Mucosa of rectum (tissue), 2 donors: Measurements from ENCODE around the gene TMC5.
A peak's percentile ranks its signal among the peaks of the same experiment; 100 is the strongest.

Experiments used
- H3K27ac ChIP-seq, 2 donors: one replicate each; pipeline ENCODE4 v1.7.0; 2013; ENCODE audit warnings: inconsistent platforms in 2 of 2, low read depth in 2 of 2, low read length in 2 of 2
- H3K27me3 ChIP-seq, 2 donors: one replicate each; pipeline ENCODE4 v1.7.0; 2013; ENCODE audit warnings: low read length in 2 of 2; ENCODE audit not compliant: control insufficient read depth in 2 of 2, insufficient read depth in 2 of 2
- H3K36me3 ChIP-seq, 2 donors: one replicate each; pipeline ENCODE4 v1.7.0; 2013; ENCODE audit warnings: low read length in 2 of 2; ENCODE audit not compliant: control insufficient read depth in 2 of 2, insufficient read depth in 2 of 2
- H3K4me1 ChIP-seq, 2 donors: one replicate each; pipeline ENCODE4 v1.7.0; 2013; ENCODE audit warnings: low read length in 2 of 2, mild to moderate bottlenecking in 1 of 2; ENCODE audit not compliant: control insufficient read depth in 2 of 2, insufficient read depth in 2 of 2
- H3K4me3 ChIP-seq, 2 donors: one replicate each; pipeline ENCODE4 v1.7.0; 2013; ENCODE audit warnings: low read length in 2 of 2
- H3K9ac ChIP-seq, 2 donors: one replicate each; pipeline ENCODE4 v1.7.0; 2013; ENCODE audit warnings: low read length in 2 of 2, low read depth in 1 of 2, mild to moderate bottlenecking in 1 of 2
- H3K9me3 ChIP-seq, 2 donors: one replicate each; pipeline ENCODE4 v1.7.0; 2013; ENCODE audit warnings: low read length in 2 of 2; ENCODE audit not compliant: control insufficient read depth in 2 of 2
- donor health status: healthy.
- donor health status: Normal muscosa, but diverticular disease.

The TMC5 gene

DNA sequence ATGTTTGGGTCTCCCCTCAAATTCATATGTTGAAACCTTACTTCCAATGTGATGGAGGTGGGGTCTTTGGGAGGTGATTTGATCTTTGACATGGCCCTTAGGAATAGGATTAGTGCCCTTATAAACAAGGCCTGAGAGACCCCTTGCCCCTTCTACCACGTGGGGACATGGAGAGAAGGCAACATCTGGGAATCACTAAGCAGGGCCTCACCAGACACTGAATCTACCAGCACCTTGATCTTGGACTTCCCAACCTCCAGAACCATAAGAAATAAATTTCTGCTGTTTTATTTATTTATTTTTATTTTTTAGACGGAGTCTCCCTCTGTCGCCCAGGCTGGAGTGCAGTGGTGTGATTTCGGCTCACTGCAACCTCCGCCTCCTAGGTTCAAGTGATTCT is 64.1 kb downstream of the TMC5 start:
- no peaks in the 10 kb centered on the region for H3K27me3 ChIP-seq
- H3K27ac ChIP-seq, result no peak overlapping the region
- H3K9me3 ChIP-seq, result no peaks in the 10 kb centered on the region
- H3K36me3 ChIP-seq, result peaks cover 21 to 42% of the 10 kb centered on the region in 2 donors
- H3K9ac ChIP-seq, result no peak overlapping the region
- H3K4me3 ChIP-seq, result no peak overlapping the region
- H3K4me1 ChIP-seq, result no peaks in the 10 kb centered on the region

DNA sequence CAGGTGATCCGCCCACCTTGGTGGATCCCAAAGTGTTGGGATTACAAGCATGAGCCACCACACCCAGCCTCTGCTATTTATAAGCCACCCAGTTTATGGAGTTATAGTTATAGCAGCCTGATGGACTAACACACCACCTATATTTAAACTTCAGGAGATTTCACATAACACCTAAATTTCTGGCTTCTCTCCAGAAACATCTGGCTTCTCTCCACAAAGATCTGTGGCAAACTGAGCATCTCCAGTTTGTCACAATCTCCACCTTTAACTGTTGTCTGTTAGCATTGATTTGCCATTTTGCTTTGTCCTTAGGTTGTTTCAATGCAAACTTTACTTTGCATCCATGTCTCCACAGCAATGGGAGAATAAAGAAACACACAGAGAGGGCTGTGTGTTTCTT is 64.6 kb downstream of the TMC5 start:
- Histone ChIP-seq H3K4me3 (no peak overlapping the region), H3K27me3 (no peaks in the 10 kb centered on the region), H3K36me3 (peaks cover 21 to 46% of the 10 kb centered on the region in 2 donors), H3K27ac (no peak overlapping the region), H3K9ac (no peak overlapping the region), H3K4me1 (peaks cover 2 to 4% of the 10 kb centered on the region in 2 donors), H3K9me3 (no peaks in the 10 kb centered on the region)

DNA sequence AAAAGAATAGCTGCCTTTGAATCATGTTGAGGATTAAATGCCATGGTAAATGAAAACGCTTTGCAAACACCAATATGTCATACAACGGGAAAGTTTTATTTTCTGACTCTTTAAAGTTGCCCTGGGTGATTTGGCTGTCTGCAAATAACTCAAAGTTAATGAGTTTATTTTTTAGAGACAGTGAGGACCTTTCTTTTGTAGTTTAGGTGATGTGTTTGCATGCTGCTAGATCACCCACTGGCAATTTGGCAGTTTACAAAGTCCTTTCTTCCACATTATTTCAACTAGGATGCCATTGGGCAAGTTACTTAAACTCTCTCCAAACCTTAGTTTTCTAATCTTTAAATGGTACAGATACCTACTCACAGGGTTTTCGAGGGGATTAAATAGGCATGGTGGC is 66.4 kb downstream of the TMC5 start:
- H3K9ac ChIP-seq, result no peak overlapping the region
- H3K4me1 ChIP-seq, result peaks cover 11 to 16% of the 10 kb centered on the region in 2 donors
- no peaks in the 10 kb centered on the region for H3K27me3 ChIP-seq
- no peak overlapping the region for H3K4me3 ChIP-seq
- H3K36me3 ChIP-seq, result peaks cover 14 to 31% of the 10 kb centered on the region in 2 donors
- no peaks in the 10 kb centered on the region for H3K9me3 ChIP-seq
- no peak overlapping the region for H3K27ac ChIP-seq

DNA sequence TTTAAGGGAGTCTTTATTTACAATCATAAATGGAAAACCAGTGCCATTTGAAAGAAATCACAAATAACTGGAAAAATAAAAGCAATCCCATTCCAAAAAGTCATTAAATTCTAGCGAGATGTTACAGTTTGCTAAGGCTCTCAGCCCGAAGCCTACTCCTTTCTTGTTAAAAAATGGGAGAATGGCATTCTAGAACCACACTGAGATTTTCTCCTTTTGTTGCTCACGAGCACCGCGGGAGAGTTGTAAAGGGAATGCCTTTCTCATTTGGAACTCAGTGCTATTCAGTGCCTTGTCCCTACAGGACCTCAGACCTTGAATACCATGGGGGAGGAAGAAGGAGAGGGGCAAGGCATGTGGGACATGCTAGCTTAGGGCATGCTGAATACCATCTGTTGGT is 67.9 kb downstream of the TMC5 start:
- no peaks in the 10 kb centered on the region for H3K9me3 ChIP-seq
- peaks cover 22 to 34% of the 10 kb centered on the region in 2 donors for H3K36me3 ChIP-seq
- no peaks in the 10 kb centered on the region for H3K27me3 ChIP-seq
- H3K27ac ChIP-seq, result no peak overlapping the region
- H3K9ac ChIP-seq, result no peak overlapping the region
- peaks cover 11 to 16% of the 10 kb centered on the region in 2 donors for H3K4me1 ChIP-seq
- H3K4me3 ChIP-seq, result no peak overlapping the region

DNA sequence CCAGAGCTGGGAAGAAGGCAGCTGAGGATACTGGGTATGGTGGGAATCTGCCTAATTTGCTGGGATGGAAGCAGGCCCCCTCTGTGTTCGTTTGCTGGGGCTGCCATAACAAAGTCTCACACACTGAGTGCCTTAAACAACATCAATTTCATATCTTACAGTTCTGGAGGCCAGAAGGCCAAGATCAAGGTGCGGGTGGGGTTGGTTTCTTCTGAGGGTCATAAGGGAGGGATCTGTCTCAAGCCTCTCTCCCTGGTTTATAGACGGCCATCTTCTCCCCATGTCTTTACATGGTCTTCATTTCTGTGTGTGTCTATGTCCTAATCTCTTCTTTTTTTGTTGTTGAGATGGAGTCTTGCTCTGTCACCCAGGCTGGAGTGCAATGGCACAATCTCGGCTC is 68.4 kb downstream of the TMC5 start:
- H3K9me3 ChIP-seq, result no peaks in the 10 kb centered on the region
- no peak overlapping the region for H3K9ac ChIP-seq
- H3K27ac ChIP-seq, result no peak overlapping the region
- no peak overlapping the region for H3K4me3 ChIP-seq
- peaks cover 11 to 16% of the 10 kb centered on the region in 2 donors for H3K4me1 ChIP-seq
- no peaks in the 10 kb centered on the region for H3K27me3 ChIP-seq
- H3K36me3 ChIP-seq, result peaks cover 23 to 36% of the 10 kb centered on the region in 2 donors

DNA sequence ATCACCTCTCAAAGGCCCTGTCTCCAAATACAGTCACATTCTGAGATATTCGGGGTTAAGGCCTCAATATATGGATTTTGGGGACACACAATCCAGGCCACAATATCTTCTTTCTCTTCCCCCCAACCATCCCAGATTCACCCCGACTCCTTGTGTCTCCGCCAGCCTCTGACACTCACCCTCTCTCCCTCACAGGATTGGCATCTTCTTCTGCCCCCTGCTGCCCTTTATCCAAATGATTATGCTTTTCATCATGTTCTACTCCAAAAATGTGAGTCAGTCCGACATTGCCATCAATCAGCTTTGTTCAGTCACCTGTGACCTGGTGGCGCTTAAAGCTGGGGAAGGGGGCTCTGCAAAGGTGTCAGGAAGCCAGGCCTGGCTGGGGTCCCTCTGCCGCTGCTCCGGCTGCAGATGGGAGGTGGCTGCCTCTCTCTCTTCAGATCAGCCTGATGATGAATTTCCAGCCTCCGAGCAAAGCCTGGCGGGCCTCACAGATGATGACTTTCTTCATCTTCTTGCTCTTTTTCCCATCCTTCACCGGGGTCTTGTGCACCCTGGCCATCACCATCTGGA is 69.2 kb downstream of the TMC5 start:
- peak overlapping the region in 1 of 2 donors; percentile 38 for H3K27ac ChIP-seq
- peaks cover 19 to 33% of the 10 kb centered on the region in 2 donors for H3K36me3 ChIP-seq
- H3K9me3 ChIP-seq, result no peaks in the 10 kb centered on the region
- H3K4me1 ChIP-seq, result peaks cover 11 to 16% of the 10 kb centered on the region in 2 donors
- H3K9ac ChIP-seq, result no peak overlapping the region
- no peaks in the 10 kb centered on the region for H3K27me3 ChIP-seq
- H3K4me3 ChIP-seq, result no peak overlapping the region

DNA sequence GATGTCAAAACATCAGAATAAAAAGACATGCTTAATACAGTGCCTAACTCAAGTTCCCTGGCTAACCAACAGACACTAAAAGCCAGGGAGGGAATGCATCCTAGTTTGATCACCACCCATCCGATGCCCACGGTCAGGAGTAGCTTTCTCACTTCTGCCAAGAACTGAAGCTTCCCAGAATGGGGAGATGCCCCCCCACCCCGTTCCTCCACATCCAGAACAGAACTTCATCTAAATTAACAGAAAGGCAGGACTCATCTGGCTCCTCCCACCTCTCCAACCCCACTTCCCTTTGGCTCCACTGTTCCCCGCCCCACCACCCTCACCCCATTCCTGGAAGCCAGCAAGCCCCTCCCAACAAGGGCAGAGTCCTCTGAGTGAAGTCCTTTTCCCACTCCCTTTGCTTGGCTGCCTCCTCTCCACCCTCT is 70.5 kb downstream of the TMC5 start:
- Histone ChIP-seq H3K27ac (peak overlapping the region; percentile 86 to 91), H3K9ac (peak overlapping the region in 1 of 2 donors; percentile 33)

DNA sequence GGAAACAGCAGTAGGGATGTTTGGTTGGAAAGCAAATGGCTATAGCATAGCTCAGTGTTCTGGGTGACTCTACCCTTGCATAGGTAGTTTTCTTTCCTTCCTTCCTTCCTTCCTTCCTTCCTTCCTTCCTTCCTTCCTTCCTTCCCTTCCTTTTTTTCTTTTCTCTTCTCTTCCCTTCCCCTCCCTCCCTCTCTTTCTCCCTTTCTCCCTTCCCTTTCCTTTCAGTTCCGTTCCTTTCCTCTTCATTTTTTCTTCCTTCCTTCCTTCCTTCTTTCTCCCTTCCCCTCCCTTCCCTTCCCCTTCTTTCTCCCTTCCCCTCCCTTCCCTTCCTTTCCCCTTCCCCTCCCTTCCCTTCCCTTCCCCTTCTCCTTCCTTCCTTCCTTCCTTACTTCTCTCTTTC is 72.9 kb downstream of the TMC5 start:
- no peak overlapping the region for H3K4me3 ChIP-seq
- H3K9me3 ChIP-seq, result no peaks in the 10 kb centered on the region
- H3K36me3 ChIP-seq, result peaks cover 27 to 36% of the 10 kb centered on the region in 2 donors
- no peaks in the 10 kb centered on the region for H3K27me3 ChIP-seq
- no peak overlapping the region for H3K27ac ChIP-seq
- H3K4me1 ChIP-seq, result peaks cover 11 to 16% of the 10 kb centered on the region in 2 donors
- no peak overlapping the region for H3K9ac ChIP-seq

More for the DNA sequence above, 70.5 kb downstream of the TMC5 start:
- Histone ChIP-seq H3K36me3 (peaks cover 21 to 28% of the 10 kb centered on the region in 2 donors), H3K4me1 (peaks cover 11 to 16% of the 10 kb centered on the region in 2 donors), H3K27me3 (no peaks in the 10 kb centered on the region), H3K9me3 (no peaks in the 10 kb centered on the region), H3K4me3 (peak overlapping the region in 1 of 2 donors; percentile 28)

DNA sequence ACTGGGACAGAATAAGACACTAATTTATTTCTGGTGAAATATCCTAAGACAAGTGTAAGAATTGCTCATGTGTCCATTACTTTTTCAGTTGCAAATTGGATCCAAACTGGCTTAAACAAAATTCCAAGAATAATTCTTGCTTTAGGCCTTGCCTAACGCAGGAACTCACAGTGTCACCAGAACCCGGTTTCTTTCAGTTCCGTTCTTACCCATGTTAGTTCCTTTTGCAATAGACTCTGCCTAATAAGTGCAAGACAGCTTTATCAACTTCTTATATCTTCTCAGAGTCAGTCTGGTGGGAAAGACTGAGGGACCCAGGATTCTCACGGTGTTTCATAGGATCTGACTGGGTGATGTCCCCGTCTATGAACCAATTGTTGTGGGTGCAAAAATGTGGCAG is 79.5 kb downstream of the TMC5 start:
- no peak overlapping the region for H3K27ac ChIP-seq
- no peaks in the 10 kb centered on the region for H3K9me3 ChIP-seq
- H3K4me1 ChIP-seq, result no peaks in the 10 kb centered on the region
- no peak overlapping the region for H3K4me3 ChIP-seq
- H3K9ac ChIP-seq, result no peak overlapping the region
- peaks cover 39 to 50% of the 10 kb centered on the region in 2 donors for H3K36me3 ChIP-seq
- no peaks in the 10 kb centered on the region for H3K27me3 ChIP-seq

DNA sequence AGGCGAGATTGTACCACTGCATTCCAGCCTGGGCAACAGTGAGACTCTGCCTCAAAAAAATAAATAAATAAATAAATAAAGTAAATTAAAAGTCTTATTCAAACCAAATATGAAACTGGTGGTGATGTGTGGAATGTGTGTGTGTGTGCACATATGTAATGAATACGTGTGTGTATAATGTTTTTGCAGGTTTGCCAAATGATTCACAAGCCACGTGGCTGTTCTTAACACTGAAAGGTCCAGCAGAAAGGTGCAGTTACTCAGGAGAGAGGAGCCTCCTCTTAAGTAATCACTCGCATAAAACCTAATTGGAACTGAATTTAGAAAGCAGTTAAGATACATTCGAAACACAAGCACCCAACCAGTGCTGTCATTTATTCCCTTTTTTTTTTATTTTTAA is 81.3 kb downstream of the TMC5 start:
- Histone ChIP-seq H3K9me3 (no peaks in the 10 kb centered on the region), H3K36me3 (peaks cover 51 to 64% of the 10 kb centered on the region in 2 donors), H3K27ac (no peak overlapping the region), H3K4me3 (no peak overlapping the region), H3K9ac (no peak overlapping the region), H3K4me1 (no peaks in the 10 kb centered on the region), H3K27me3 (no peaks in the 10 kb centered on the region)
